NCI-H748 treated with DMSO at 0.1 percent for 48 hours (cell line): ENCODE measurements around the gene KRTDAP.

ENCODE experiments used
- DNase-seq: peaks from one replicate; lab custom pipeline; 2025; lab: John Stamatoyannopoulos, UW

Gene KRTDAP

DNA sequence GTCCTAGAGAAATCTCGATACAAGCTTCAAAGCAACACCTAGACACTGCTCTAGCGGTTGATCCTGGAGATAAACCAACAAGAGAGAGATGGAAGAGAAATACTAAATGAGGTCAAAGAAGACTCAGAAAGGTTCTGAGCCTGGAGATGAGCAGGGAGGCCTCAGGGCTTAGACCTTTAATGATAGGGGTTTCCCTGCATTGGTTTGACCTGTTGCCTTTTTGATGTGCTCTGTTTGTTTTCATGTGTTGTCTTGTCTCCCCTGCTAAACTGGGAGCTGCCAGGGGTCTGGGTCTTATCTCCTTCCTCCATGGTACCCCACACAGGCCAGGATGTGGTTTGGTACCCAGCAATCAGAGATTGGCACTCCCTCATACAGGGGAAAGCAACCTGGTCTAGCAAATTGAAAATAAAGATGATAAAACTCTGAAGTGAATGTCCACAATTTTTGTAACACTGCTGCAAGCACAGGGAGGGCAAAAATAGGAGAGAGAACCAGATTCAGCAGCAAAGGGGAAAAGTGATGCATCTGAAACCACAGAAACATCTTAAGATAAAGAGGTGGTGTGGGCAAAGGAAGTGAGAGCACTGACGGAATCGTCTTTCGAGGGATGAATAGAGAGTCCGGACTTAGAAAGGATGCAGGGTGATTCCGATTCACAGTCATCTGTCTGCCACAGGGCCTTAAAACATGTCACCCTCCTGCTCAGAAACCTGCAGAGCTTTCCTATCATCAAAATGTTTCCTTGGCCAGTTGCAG, 38.7 kb downstream of the KRTDAP start:
- DNase-seq: no peak

DNA sequence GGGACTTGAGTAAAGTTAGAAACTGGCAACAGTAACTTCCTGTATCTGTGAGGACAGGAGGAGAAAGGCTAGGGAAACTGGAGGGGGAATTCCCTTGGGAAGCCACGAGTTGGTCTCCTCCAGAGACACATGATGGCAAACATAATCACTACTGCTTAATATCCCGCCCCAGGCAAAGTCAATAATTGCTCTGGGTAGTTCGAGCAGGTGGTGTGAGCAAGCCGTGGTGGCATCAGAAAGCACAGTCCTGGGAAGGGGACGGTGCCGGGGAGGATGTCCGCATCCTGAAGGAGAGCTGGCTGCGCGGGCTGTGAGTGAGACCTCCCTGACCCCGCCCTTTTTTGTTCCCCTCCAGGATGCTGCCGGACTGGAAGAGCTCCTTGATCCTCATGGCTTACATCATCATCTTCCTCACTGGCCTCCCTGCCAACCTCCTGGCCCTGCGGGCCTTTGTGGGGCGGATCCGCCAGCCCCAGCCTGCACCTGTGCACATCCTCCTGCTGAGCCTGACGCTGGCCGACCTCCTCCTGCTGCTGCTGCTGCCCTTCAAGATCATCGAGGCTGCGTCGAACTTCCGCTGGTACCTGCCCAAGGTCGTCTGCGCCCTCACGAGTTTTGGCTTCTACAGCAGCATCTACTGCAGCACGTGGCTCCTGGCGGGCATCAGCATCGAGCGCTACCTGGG, 40.8 kb downstream of the KRTDAP start:
- DNase-seq: peak; percentile 55

DNA sequence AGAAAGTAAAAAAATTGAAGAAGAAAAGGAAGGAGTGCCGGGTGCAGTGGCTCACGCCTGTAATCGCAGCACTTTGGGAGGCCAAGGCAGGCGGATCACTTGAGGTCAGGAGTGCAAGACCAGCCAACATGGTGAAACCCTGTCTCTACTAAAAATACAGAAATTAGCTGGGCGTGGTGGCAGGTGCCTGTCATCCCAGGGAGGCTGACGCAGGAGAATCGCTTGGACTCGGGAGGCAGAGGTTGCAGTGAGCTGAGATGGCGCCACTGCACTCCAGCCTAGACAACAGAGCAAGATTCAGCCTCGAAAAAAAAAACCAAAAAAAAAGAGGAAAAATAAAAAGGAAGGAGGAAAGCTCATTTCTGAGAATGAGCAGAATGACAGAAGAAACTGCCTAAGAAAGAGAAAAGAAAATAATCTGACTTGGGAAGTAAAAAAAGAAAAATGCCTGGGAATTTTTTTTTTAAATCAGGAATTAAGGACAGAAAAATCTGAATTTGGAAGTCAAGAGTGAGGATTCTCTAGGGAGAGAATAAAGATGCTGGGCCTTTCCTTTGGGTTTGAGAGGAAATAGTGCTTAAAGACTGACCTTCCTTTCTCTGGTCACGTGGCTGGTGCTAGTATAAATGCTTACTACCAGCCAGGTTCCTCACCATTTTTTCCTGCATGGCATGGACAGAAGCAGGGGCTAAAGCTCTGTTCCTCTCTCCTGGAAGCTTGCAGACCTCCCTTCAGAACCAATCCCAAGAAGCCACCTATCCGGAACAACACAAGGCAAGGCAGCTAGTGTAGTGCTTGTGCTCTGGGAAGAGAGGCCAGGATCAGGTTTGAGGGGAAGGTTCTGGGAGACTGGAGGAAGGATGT, 42.4 kb downstream of the KRTDAP start, which contains the start of gene FFAR2:
FFAR2 (plus strand) TSS at position 652 of the 864 bp plus-strand sequence. CDS start 1,458 bp downstream, outside the sequence.
- no peak for DNase-seq

DNA sequence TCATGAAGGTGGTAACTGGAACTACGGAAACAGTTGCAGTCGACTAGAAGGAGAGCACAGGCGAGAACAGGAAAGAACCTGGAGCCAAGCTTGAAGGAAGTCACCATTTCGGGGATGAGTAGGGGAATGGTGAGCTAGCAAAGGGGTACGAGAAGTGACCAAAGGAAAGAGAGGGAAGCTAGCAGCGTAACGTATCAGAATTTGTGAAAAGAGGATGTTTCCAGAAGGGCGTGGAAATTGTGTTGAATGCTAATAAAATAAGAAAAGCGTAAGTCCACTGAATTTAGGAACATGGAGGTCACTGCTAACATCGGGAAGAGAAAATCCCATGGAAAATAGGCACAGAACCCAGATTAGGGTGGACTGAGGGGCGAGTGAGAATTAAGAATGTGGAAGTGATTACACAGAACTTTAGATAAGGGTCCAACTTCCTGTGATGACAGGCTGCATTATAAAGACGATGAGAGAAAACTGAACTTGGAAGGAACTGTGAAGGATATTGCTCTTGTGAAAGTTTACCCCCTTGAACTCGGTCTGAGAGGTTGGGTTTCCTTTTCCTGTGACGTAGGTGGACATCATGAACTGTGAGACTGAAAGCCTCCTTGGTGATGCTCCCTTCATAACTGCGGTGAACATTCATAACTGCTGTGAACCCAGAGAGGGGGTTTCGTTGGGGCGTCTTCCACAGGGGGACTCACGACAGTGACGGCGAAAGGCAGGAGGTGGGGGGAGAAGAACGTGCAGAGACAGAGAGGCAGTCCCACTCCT, 44.3 kb downstream of the KRTDAP start:
- DNase-seq: no peak

DNA sequence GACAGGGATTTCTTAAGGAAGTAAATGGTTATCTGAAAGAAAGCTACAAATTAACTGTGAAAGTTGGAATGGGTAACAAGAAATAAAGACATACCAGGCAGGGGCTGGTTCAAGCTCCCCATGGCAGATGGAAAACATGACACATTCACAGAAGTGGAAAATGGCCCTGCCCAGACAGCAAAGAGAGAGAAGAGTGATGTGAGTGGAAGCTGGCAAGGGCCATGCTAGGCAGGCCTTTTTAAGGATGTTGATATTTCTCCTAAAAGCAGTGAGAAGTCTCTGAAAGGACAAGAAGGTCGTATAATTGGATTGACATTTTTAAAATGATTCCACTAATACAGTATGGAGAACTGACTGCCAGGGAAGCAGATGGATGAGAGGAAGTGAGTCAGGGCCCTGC, 45.5 kb downstream of the KRTDAP start:
- no peak for DNase-seq

DNA sequence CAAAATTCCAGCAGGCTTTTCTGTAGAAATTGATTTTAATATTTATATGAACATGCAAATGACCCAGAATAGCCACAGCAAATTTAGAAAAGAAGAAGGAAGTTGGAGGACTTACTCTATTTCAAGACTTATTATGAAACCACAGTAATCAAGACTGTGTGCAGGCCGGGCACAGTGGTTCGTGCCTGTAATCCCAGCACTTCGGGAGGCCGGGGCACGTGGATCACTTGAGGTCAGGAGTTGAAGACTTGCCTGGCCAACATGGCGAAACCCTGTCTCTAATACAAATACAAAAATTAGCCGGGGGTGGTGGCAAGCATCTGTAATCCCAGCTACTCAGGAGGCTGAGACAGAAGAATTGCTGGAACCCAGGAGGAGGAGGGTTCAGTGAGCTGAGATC, 48.2 kb downstream of the KRTDAP start:
- no peak for DNase-seq

DNA sequence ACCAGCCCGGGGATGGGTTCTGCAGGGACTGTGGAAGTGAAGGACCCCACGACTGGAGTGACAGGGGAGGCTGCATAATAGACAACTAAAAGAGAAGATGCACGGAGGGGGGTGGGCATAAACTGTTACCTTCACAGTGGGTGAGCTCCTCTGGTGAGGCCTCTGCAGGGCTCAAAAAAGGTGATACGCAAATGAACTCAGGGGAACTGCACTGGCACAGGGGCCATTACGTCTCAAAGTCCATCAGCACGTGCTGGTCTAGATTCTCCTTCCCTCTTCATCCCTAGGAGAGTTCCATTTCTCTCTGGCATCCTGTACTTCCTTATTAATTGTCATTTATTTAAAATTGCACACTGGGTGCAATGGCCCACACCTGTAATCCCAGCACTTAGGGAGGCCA, 50.3 kb downstream of the KRTDAP start:
- no peak for DNase-seq

DNA sequence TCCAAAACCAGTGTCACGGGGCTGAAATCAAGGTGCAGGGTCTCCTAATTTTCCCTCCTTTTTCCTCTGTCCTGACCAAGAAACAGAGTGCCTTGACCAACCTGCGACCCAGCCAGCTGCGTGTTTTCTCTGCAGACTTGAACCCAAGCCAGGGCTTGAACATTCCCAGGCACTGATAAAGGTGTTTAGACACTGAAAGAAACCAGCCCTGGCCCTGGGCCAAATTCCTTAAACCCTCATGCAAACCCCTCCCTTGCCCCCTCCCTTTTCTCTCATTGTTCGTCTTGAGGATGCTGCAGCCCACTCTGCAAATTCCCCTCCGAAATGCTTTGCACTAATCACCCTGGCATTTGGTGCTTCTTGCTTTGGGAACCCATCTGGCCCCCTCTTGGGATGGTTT, 51.7 kb downstream of the KRTDAP start:
- DNase-seq: no peak

DNA sequence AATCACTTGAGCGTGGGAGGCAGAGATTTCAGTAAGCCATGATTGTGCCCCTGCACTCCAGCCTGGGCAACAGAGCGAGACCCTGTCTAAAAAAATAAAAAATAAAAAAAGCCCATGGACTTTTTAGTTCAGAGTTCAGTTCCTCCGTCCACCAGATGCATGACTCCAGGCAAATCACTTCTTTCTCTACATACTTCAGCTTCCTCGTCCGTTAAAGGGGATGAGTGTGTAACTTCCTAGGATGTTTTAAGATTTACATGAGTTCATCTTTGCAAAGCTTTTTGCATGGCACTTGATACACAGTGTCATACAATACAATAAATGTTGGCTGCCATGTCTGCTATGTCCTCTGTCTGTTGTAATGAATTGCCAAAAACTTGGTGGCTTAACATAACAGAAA, 52.2 kb downstream of the KRTDAP start:
- no peak for DNase-seq

DNA sequence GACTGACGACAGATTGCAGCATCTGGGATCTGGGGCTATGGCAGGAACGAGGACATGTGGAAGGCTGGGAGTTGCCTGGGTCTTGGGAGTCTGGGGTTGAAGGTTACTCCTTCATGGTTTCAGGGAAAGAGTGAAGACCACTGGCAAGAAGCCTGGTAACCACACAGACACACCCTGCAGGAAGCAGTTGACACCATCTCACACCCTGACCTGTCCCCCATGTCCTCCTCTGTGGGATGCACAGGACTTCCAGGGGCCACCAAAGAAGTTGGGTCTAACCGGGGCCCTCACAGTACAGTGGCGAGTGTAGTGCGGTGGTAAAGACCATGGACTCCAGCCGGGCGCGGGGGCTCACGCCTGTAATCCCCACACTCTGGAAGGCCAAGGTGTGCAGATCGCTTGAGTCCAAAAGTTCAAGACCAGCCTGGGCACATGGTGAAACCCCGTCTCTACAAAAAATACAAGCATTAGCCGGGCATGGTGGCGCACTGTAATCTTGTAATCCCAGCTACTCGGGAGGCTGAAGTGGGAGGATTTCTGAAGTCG, 52.8 kb downstream of the KRTDAP start:
- DNase-seq: no peak
